Measurements from ENCODE around the gene CHRNB2. TPM values are rescaled to one million over a fixed set of nuclear protein-coding genes. Genes with fewer than 3 reads are reported as not detected.

CHRNB2 gene
- total and polyA plus RNA-seq, 9 of the 15 experiments (the other 6 are each of a cell fraction or from before 2014, with no cell fraction given): 0.01 TPM; not detected in 8

GRCh38 chr1:154607609-154608396 lies 40.2 kb downstream of the CHRNB2 start, which contains the start of gene ADAR (continued):
- TF ChIP-seq CBX1 (IDR thresholded peaks at IDR 0.05; ENCODE audit: low read depth) (no peak; the same call in 1 of the 2 replicates), ZZZ3 (IDR thresholded peaks at IDR 0.05) (no peak), E4F1 (CRISPR knock-in tag; IDR thresholded peaks at IDR 0.05; ENCODE audit: borderline replicate concordance) (no peak), ELF1 (tag; IDR thresholded peaks at IDR 0.05) (peak; percentile 73), C11orf30 (IDR thresholded peaks at IDR 0.05; ENCODE audit: low read depth) (no peak), ZNF133 (CRISPR knock-in tag; IDR thresholded peaks at IDR 0.05) (no peak), ZNF232 (CRISPR knock-in tag; IDR thresholded peaks at IDR 0.05) (no peak), MCM7 (IDR thresholded peaks at IDR 0.05) (0 out of 4 replicates have a peak, but pooled peaks of 1 of the 2 experiments have one; percentile 22), ZBED1 (IDR thresholded peaks at IDR 0.05) (no peak), ZSCAN32 (CRISPR knock-in tag; IDR thresholded peaks at IDR 0.05) (no peak), SRSF9 (IDR thresholded peaks at IDR 0.05; ENCODE audit: borderline replicate concordance, low read depth, low read length) (no peak), RBFOX2 (IDR thresholded peaks at IDR 0.05; ENCODE audit: low read depth, low read length) (peak; percentile 77), ZNF512 (tag; IDR thresholded peaks at IDR 0.05) (no peak), ZBTB7A (IDR thresholded peaks at IDR 0.05; ENCODE audit: borderline replicate concordance, control insufficient read depth, low read depth, low read length) (peak; percentile 77), KLF16 (IDR thresholded peaks at IDR 0.05) (no peak), PTTG1 (tag; IDR thresholded peaks at IDR 0.05; ENCODE audit: low read depth) (no peak)
- TF ChIP-seq, protein P1, sequence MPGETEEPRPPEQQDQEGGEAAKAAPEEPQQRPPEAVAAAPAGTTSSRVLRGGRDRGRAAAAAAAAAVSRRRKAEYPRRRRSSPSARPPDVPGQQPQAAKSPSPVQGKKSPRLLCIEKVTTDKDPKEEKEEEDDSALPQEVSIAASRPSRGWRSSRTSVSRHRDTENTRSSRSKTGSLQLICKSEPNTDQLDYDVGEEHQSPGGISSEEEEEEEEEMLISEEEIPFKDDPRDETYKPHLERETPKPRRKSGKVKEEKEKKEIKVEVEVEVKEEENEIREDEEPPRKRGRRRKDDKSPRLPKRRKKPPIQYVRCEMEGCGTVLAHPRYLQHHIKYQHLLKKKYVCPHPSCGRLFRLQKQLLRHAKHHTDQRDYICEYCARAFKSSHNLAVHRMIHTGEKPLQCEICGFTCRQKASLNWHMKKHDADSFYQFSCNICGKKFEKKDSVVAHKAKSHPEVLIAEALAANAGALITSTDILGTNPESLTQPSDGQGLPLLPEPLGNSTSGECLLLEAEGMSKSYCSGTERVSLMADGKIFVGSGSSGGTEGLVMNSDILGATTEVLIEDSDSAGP (CRISPR knock-in tag; IDR thresholded peaks at IDR 0.05): no peak
- TF ChIP-seq, protein P2, sequence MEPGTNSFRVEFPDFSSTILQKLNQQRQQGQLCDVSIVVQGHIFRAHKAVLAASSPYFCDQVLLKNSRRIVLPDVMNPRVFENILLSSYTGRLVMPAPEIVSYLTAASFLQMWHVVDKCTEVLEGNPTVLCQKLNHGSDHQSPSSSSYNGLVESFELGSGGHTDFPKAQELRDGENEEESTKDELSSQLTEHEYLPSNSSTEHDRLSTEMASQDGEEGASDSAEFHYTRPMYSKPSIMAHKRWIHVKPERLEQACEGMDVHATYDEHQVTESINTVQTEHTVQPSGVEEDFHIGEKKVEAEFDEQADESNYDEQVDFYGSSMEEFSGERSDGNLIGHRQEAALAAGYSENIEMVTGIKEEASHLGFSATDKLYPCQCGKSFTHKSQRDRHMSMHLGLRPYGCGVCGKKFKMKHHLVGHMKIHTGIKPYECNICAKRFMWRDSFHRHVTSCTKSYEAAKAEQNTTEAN (CRISPR knock-in tag; IDR thresholded peaks at IDR 0.05): no peak
- TF ChIP-seq, protein P3, sequence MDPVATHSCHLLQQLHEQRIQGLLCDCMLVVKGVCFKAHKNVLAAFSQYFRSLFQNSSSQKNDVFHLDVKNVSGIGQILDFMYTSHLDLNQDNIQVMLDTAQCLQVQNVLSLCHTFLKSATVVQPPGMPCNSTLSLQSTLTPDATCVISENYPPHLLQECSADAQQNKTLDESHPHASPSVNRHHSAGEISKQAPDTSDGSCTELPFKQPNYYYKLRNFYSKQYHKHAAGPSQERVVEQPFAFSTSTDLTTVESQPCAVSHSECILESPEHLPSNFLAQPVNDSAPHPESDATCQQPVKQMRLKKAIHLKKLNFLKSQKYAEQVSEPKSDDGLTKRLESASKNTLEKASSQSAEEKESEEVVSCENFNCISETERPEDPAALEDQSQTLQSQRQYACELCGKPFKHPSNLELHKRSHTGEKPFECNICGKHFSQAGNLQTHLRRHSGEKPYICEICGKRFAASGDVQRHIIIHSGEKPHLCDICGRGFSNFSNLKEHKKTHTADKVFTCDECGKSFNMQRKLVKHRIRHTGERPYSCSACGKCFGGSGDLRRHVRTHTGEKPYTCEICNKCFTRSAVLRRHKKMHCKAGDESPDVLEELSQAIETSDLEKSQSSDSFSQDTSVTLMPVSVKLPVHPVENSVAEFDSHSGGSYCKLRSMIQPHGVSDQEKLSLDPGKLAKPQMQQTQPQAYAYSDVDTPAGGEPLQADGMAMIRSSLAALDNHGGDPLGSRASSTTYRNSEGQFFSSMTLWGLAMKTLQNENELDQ (CRISPR knock-in tag; IDR thresholded peaks at IDR 0.05; ENCODE audit: borderline replicate concordance): no peak
